Nephron progenitor cell (in vitro differentiated cells): ENCODE data around the gene ZGRF1.
"Not testable (repeated sequence)": the region's sequence is repeated elsewhere in the genome, so short reads cannot be mapped to it uniquely, and the experiment has no call there.

Experiments used
- DNase-seq: peaks from one replicate; pipeline ENCODE4 v3.0.0; 2021
- H3K27ac Mint-ChIP-seq: 2 replicates; pipeline ENCODE4 v1.8.0; 2021; ENCODE audit warnings: mild to moderate bottlenecking, moderate library complexity, mixed read lengths
- H3K27me3 Mint-ChIP-seq: 2 replicates; pipeline ENCODE4 v1.8.0; 2021; ENCODE audit warnings: mild to moderate bottlenecking, low read depth, mixed read lengths; ENCODE audit not compliant: poor library complexity
- H3K36me3 Mint-ChIP-seq: 2 replicates; pipeline ENCODE4 v1.8.0; 2021; ENCODE audit warnings: low read depth, mixed read lengths
- H3K4me1 Mint-ChIP-seq: 2 replicates; pipeline ENCODE4 v1.8.0; 2021; ENCODE audit warnings: mixed read lengths
- H3K4me3 Mint-ChIP-seq: 2 replicates; pipeline ENCODE4 v1.8.0; 2021; ENCODE audit warnings: mild to moderate bottlenecking, moderate library complexity, mixed read lengths
- H3K9me3 Mint-ChIP-seq: 2 replicates; pipeline ENCODE4 v1.8.0; 2021; ENCODE audit warnings: mild to moderate bottlenecking, moderate library complexity, mixed read lengths
- CTCF ChIP-seq: fragments of 200-600 bp; sonication (generic); IDR thresholded peaks from 2 replicates; pipeline ENCODE4 v1.5.0; 2021; ENCODE audit warnings: antibody characterized with exemption

Gene ZGRF1

GRCh38 chr4:112646632-112647537 is 10.2 kb upstream of the ZGRF1 start:
- DNase-seq, result no peak
- no peak for TF ChIP-seq CTCF
- no peaks in the 10 kb centered on the region for H3K9me3 Mint-ChIP-seq
- H3K4me1 Mint-ChIP-seq, result no peaks in the 10 kb centered on the region
- H3K27me3 Mint-ChIP-seq, result no peaks in the 10 kb centered on the region
- H3K4me3 Mint-ChIP-seq, result no peak overlapping the region
- H3K36me3 Mint-ChIP-seq, result peaks cover 34% of the 10 kb centered on the region
- H3K27ac Mint-ChIP-seq, result peak overlapping the region; percentile 80

DNA sequence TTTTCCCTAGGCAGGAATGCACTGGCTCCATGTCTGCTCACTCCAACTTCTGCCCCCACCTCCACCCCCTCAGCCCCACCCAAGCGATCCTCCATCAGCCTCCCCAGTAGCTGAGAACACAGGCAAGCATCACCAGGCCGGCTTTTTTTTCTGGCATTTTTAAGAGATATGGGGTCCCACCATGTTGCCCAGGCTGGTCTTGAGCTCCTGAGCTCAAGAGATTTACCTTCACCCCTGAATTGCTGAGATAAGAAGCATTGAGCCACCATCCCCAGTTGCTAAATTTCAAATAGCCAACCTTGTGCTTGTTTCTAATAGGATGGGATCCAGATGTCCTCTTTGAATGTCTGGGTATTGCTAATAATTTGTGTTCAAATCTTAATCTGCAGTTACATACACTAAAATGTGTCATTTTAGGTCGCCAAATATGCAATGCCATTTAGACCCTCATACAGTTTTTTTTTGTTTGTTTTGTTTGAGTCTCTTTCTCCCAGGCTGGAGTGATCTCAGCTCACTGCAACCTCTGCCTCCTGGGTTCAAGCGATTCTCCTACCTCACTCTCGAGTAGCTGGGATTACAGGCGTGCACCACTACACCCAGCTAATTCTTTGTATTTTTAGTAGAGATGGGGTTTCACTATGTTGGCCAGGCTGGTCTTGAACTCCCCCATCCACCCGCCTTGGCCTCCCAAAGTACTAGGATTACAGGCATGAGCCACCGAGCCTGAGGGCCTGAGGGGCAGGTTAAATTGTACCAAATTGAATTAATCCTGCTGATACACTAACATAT is 9.0 kb upstream of the ZGRF1 start:
- Mint-ChIP-seq H3K36me3 (peaks cover 36% of the 10 kb centered on the region), H3K27ac (no peak overlapping the region), H3K4me1 (no peaks in the 10 kb centered on the region), H3K27me3 (no peaks in the 10 kb centered on the region), H3K9me3 (no peaks in the 10 kb centered on the region), H3K4me3 (no peak overlapping the region)
- no peak for TF ChIP-seq CTCF
- DNase-seq, result no peak

DNA sequence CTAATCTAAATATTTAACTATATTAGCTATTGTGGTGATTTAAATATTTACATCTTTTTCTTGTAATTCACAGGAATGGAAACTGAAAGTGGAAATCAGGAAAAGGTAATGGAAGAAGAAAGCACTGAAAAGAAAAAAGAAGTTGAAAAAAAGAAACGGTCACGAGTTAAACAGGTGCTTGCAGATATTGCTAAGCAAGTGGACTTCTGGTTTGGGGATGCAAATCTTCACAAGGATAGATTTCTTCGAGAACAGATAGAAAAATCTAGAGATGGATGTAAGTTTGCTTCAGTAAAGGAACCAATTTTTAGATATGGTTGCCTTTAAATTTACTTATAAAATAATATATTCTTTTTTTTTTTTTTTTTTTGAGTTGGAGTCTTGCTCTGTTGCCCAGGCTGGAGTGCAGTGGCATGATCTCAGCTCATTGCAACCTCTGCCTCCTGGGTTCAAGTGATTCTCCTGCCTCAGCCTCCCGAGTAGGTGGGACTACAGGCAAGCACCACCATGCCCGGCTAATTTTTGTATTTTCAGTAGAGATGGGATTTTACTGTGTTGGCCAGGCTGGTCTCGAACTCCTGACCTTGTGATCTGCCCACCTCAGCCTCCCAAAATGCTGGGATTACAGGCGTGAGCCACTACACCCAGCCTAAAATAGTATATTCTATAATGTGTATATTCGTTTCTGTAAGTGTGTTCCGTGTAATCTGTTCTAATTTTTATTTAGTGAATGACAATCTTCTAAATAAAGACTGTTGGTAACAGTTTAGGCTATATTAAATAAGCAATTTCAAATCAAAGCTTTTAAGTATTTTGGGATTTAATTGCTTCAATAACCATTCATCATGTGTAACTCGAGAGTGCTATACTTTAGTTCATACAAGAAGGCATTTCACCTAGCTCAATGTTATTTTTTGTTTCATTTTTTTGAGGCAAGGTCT is 8.2 kb upstream of the ZGRF1 start:
- not testable (repeated sequence) for DNase-seq, H3K9me3 Mint-ChIP-seq, H3K27me3 Mint-ChIP-seq, H3K27ac Mint-ChIP-seq, H3K4me1 Mint-ChIP-seq, H3K4me3 Mint-ChIP-seq
- peaks cover 34% of the 10 kb centered on the region for H3K36me3 Mint-ChIP-seq

DNA sequence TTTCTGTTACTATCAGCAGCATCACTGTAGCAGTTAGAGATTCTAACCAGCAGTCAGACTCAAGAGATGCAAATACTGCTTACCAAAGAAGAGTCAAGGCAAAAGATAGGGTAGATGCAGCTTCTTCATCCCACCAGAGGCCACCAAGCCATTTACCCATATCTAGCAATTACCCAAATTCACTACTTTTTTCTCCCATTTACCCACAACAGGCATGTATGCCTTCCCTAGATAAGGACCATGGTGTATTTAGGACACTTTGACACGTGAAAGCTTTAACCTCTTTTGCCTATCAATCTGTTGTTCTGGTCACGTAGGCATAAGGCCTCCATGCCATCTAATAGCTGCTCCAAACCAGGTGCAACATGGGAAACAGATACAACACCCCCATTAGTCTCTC is 5.8 kb upstream of the ZGRF1 start:
- Mint-ChIP-seq H3K27me3 (no peaks in the 10 kb centered on the region), H3K9me3 (no peaks in the 10 kb centered on the region), H3K36me3 (peaks cover 36% of the 10 kb centered on the region), H3K27ac (peak overlapping the region; percentile 33), H3K4me3 (no peak overlapping the region), H3K4me1 (no peaks in the 10 kb centered on the region)
- no peak for DNase-seq
- no peak for TF ChIP-seq CTCF

- Mint-ChIP-seq H3K4me3 (no peak overlapping the region), H3K27ac (no peak overlapping the region), H3K4me1 (peaks cover 5% of the 10 kb centered on the region), H3K9me3 (no peaks in the 10 kb centered on the region), H3K36me3 (peaks cover 13% of the 10 kb centered on the region), H3K27me3 (no peaks in the 10 kb centered on the region)
- no peak for DNase-seq
- TF ChIP-seq CTCF, result no peak
These were observed 800 bp upstream of the ZGRF1 start for GRCh38 chr4:112637552-112637866.
